Measurements from ENCODE around the gene FHIP1A.

DNA sequence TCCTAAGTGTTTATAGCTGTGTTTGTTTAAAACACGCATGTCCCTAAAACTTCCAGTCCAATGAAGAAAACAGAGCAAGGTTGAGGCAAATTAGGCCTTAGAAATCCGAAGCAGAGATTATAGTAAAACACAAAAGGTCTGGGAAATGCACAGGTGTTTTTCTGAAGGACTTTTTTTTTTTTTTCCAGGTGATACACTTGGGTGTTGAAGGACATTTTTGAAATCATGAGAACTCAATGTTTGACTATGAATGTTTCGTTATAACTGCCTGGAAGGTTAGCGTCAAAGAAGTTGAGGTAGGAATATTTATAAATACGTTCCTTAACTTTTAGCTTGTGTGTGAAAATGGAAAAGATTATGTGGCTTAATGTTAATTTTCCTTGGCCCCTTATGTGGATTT lies 45.5 kb downstream of the FHIP1A start:
- TF ChIP-seq, protein P1, sequence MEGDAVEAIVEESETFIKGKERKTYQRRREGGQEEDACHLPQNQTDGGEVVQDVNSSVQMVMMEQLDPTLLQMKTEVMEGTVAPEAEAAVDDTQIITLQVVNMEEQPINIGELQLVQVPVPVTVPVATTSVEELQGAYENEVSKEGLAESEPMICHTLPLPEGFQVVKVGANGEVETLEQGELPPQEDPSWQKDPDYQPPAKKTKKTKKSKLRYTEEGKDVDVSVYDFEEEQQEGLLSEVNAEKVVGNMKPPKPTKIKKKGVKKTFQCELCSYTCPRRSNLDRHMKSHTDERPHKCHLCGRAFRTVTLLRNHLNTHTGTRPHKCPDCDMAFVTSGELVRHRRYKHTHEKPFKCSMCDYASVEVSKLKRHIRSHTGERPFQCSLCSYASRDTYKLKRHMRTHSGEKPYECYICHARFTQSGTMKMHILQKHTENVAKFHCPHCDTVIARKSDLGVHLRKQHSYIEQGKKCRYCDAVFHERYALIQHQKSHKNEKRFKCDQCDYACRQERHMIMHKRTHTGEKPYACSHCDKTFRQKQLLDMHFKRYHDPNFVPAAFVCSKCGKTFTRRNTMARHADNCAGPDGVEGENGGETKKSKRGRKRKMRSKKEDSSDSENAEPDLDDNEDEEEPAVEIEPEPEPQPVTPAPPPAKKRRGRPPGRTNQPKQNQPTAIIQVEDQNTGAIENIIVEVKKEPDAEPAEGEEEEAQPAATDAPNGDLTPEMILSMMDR (IDR thresholded peaks at IDR 0.05), result no peak
- no peak for TF ChIP-seq POLR2A (IDR thresholded peaks at IDR 0.05)
- TF ChIP-seq EP300 (IDR thresholded peaks at IDR 0.05; ENCODE audit: low read depth), result no peak
